GM11168 (cell line): ENCODE results near the gene SMU1.
"Not testable (repeated sequence)": the region's sequence is repeated elsewhere in the genome, so short reads cannot be mapped to it uniquely, and the experiment has no call there.

Source experiments
- in situ Hi-C: fragments of 300-500 bp; cut with MboI; formaldehyde crosslinking; loops from one replicate; pipeline ENCODE4 v1.12.0; 2022; ENCODE audit warnings: low sequenced_read_pairs; ENCODE audit not compliant: unreplicated experiment

Gene SMU1

DNA sequence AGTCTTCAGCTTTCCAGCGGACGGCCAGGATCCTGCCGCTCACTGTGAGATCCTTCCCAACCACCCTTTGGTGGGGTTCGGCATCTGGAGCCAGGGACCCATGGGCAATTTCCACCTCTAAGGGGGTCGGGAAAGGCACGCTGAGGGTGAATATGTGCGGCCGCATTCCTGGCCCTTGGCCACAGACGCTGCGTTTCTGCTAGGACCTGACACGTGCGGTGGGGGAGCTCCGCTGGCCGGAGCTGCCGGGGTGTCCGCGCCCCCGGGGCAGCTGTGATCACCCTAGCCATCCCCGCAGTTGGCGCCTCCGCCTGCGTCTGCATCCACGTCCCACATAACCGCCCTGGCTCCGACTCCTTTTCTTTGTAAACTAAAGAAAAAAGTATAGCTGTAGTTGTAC is 56.7 kb downstream of the SMU1 start:
- in situ Hi-C loops, result no loop called here

- in situ Hi-C loops, result no loop called here
Measured at GRCh38 chr9:33017283-33018041, 59.0 kb downstream of the SMU1 start.

DNA sequence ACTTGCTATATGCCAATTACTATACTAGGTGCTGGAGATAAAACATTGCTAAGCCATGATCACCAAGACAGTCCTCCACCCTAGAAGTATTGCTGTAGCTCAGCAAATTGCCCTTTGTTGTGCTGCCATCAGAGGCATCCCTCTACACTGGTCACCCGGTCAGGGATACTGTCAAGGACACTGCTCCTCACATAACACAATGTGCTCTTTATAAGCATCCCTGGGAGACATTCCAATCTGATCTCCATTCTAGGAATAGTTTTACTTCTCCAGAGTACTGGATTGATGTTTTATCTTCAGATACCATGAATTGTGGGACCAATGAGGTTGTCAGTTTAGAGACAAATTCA is 61.8 kb downstream of the SMU1 start:
- in situ Hi-C loops, result no loop called here

DNA sequence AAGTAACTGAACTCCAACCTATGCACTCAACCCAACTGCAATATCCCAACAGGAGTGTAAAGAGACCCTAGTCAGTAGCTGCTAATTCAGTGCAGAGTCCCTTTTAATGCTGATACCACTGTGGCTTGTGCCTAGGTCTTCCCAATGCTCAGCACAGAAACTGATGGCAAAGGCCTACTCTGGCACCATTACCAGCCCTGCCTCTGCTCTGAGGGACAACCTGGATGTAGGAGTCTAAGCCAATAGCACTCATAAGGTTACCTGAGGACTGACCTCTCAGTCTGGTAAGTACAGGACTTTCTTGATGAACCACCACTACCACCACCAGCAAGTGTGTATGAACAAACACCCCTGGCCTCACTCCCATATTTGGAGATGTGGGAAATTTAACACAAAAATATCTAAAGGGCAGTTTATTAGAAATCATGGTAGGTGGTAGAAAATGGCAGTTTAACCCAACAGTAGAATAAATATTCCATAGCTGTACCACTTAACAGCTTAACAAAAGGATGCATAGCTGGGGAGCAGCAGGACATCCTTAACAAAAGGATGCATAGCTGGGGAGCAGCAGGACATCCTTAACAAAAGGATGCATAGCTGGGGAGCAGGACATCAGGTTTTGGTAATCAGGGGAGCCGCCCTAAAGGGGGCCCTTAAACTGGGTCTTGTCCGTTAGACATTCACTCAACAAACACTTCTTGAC is 62.4 kb downstream of the SMU1 start:
- in situ Hi-C loops, result no loop called here

DNA sequence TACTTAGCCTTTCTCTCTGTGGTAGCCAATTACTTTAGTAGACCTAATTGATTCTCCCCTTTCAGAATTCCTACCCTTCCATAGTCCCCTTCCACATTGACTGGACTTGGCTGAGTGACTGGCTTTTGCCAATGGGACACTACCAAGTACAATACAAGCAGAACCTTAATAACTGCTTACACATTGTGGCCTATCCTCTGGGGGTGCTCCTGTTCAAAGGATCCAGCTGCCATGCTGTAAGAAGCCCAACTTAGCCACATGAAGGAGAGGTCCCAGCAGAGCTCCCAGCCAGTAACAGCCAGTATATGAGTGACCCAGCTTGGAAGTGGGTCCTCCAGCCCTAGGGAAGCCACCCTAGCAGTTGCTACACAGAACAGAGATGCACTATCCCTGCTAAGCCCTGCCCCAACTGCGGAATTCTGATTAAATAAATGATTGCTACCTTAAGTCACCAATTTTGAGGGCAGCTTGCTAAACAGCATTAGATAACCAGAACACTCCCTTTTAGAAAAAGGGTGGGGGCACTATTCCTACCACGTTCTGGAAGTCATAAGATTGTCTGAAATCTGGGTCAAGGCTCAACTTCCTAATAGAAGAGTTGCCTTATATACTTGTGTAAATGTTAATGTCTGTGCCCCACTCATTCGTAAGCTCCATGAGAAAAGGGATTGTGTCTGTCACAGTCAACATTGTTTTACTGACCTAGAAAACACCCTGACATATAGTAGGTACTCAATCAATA is 64.0 kb downstream of the SMU1 start:
- in situ Hi-C loops, result no loop called here

GRCh38 chr9:33011831-33012230 is 64.6 kb downstream of the SMU1 start:
- in situ Hi-C loops, result no loop called here

DNA sequence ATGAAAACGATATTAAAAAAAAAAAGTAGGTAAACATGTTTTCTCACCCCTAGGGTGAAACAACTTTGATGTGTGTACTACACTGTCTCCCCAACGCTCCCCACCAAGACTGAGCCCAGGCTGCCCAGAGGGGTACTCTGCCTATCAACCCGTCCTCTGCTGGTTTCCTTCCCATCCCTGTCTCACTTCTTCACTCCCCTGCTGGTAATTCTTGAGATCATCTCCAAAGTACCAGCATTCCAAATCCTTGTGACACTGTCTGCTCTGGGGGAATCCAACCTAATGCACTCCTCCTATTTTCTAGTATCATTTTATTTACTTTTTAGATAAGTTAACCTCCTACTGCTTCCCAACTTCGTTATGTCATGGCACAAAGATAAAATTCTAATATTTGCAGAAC is 68.7 kb downstream of the SMU1 start:
- in situ Hi-C loops, result no loop called here

DNA sequence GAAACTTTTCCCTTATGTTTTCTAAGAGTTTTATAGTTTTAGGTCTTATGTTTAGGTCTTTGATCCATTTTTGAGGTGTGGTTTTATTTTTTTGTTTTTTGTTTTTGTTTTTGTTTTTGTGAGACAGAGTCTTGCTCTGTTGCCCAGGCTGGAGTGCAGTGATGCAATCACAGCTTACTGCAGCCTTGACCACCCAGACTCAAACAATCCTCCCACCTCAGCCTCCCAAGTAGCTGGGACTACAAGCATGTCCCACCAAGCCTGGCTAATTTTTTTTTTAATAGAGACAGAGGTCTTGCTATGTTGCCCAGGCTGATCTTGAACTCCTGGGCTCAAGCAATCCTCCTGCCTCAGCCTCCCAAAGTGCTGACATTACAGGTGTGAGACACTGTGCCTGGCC is 71.1 kb downstream of the SMU1 start:
- in situ Hi-C loops, result not testable (repeated sequence)

DNA sequence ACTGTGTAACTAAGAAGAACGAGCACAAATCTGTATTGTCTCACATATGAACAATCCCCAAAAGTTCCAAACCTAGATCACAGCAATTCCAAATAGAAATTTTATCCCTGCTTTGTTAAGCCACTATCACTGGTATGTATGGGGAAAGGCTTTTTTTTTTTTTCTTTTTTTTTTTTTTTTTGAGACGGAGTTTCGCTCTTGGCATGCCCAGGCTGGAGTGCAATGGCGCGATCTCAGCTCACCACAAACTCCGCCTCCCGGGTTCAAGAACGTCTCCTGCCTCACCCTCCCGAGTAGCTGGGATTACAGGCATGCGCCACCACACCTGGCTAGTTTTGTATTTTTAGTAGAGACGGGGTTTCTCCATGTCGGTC is 75.8 kb downstream of the SMU1 start:
- in situ Hi-C loops, result not testable (repeated sequence)

DNA sequence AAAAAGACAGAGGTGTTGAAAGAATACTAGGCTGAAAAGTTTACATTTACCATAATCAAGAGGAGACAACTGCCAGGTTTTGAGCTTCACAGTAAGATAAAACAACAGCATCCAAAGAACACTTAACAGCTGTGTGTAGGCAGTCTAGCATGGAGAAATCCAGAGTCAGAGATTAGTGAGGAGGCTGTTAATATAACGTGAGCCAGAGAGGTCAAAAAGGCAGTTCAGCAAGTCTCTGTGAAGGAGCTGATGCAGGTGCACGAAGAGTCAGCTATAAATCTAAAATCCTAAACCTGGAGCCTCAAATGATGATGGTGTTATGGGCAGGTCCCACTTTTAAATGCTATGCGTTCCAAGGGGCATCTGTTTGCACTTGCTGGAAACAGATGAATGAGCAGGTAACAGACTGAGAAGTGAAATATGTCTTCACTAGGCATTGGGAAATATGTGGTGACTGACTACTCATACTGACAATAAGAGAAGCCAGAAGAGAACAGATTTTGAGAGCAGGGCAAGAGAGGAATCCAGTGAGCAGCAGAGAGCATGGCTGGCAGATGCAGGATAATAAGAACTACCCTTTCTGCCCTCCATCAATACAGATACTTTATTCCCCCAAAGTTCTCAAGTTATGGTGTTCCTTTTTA is 83.8 kb downstream of the SMU1 start:
- in situ Hi-C loops, result no loop called here

DNA sequence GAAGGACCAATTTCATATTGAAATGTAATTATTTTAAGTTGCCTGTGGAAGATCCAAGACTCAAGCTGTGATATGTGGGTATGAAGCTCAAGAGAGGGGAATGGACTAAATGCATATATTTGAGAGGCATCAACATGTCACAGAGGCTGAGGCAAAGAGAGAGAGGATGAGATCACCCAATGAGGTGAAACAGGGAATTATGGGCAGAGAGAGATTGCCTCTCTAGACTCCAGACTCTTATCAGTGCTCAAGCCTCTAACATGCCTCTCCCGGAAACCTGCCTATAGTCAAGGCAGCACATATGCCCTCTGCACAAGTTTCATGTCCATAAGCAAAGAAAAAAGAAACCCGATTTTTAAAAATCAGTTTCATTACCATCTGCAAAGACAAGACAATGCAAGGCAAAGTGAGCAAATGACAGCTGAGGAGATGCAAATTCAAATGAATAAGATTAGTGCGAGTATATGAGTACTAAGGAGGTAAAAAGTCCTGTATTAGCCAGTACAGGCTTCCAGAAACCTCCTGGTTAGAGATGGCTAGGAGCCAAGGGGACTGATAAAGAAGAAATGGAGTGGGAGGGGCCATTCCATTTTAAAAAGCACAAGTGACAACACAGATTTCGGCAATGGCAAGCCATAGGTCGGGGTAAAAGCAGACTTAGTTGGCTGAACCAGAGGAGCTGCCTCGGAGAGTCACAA is 84.4 kb downstream of the SMU1 start:
- in situ Hi-C loops, result no loop called here
